Activated CD8-positive, alpha-beta T cell treated with anti-CD3 and anti-CD28 coated beads, Interleukin-2, amount 10 ng/mL, durations not matched to agents 7 days and 5 days (primary cell): ENCODE measurements around the gene FBXO28. TPM values are rescaled to one million over a fixed set of nuclear protein-coding genes. Genes with fewer than 3 reads are reported as not detected.

Experiments used
- ATAC-seq: fragments of 150-1000 bp; cut with Tn5 transposase; one replicate; pipeline ENCODE4 v1.10.0; 2021; ENCODE audit warnings: moderate library complexity
- CTCF ChIA-PET: fragments of 350-600 bp; sonication (Branson Sonifier 250); formaldehyde crosslinking; loops from one replicate; lab custom pipeline; 2021; ENCODE audit warnings: antibody characterized with exemption; lab: Charles Lee
- POLR2A ChIA-PET: fragments of 350-600 bp; sonication (Branson Sonifier 250); formaldehyde crosslinking; loops from one replicate; lab custom pipeline; 2021; ENCODE audit warnings: antibody characterized with exemption; lab: Charles Lee
- DNase-seq: peaks from one replicate; pipeline ENCODE4 v3.0.0-alpha.2; 2020
- H3K27ac Mint-ChIP-seq: one replicate; pipeline ENCODE4 v1.8.0; 2021; ENCODE audit warnings: mild to moderate bottlenecking, mixed read lengths
- H3K27me3 Mint-ChIP-seq: one replicate; pipeline ENCODE4 v1.8.0; 2021; ENCODE audit warnings: low read depth, mixed read lengths
- H3K36me3 Mint-ChIP-seq: one replicate; pipeline ENCODE4 v1.8.0; 2021; ENCODE audit warnings: low read depth, mixed read lengths
- H3K4me1 Mint-ChIP-seq: one replicate; pipeline ENCODE4 v1.8.0; 2021; ENCODE audit warnings: low read depth, mixed read lengths
- H3K4me3 Mint-ChIP-seq: one replicate; pipeline ENCODE4 v1.8.0; 2021; ENCODE audit warnings: mild to moderate bottlenecking, mixed read lengths
- H3K9me3 Mint-ChIP-seq: one replicate; pipeline ENCODE4 v1.8.0; 2022; ENCODE audit warnings: mixed read lengths; ENCODE audit not compliant: insufficient read depth
- total RNA-seq, 2 experiments: library from RNA; stranded (reverse); gene quantifications; one replicate each; pipeline ENCODE4 v1.2.3, GENCODE V29; 2021

The FBXO28 gene
- total RNA-seq, 2 experiments from 2014 or later = 26.4 to 28.4 TPM

DNA sequence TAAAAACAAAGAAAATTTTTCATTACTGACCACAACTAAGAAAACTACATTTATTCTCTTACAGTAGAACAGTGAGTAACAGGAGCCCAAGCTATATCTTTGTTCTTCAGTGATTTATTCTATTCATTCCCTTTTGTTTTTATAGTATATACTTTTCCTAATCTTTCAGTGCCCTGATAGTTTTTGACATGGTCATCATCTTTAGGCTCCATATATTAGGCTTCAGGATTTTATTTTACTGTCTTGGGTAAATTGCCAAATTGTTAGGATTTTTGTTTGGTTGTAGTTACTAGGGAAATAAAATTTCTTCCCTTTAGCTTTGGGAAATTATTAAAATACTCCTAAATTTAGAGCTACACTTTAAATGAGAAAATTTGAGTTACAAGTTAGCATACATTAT lies 10.3 kb downstream of the FBXO28 start:
- ChIA-PET CTCF (interaction anchor here (1.0 to 1.8 kb wide), 2 partner anchors 8 to 28 kb away, joined by 4 to 7 read pairs; no protein-coding TSS in a partner anchor), POLR2A (no interaction called here)
- peaks cover 15% of the 10 kb centered on the region for H3K4me1 Mint-ChIP-seq
- H3K27ac Mint-ChIP-seq = no peak overlapping the region
- no peaks in the 10 kb centered on the region for H3K9me3 Mint-ChIP-seq
- DNase-seq (no peak), ATAC-seq (no peak)
- H3K4me3 Mint-ChIP-seq = no peak overlapping the region
- no peaks in the 10 kb centered on the region for H3K27me3 Mint-ChIP-seq
- peaks cover 24% of the 10 kb centered on the region for H3K36me3 Mint-ChIP-seq

- Mint-ChIP-seq H3K27me3 (no peaks in the 10 kb centered on the region), H3K4me3 (no peak overlapping the region), H3K27ac (no peak overlapping the region), H3K9me3 (no peaks in the 10 kb centered on the region), H3K4me1 (peaks cover 3% of the 10 kb centered on the region), H3K36me3 (peaks cover 40% of the 10 kb centered on the region)
- ChIA-PET POLR2A (no interaction called here), CTCF (interaction anchor here (0.9 to 2.5 kb wide), 2 partner anchors 12 to 25 kb away, joined by 4 to 11 read pairs; no protein-coding TSS in a partner anchor)
- ATAC-seq = no peak
- no peak for DNase-seq
These were observed 14.3 kb downstream of the FBXO28 start for GRCh38 chr1:224127925-224128819.

DNA sequence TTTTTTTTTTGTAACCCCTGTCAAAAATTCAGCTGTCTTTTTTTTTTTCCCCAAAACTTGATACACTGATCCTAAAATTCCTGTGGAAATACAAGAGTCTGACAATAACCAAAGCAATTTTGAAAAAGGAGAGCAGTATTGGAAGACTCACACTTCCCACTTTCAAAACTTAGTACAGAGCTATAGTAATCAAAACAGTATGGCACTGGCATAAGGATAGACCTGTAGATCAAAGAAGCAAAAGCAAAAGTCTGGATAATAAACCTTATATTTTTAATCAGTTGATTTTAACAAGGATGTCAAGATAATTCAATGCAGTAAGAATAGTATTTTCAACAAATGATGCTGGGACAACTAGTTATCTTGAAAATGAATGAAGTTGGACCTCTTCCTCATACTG lies 17.3 kb downstream of the FBXO28 start:
- no peak overlapping the region for H3K27ac Mint-ChIP-seq
- ChIA-PET POLR2A (no interaction called here), CTCF (interaction anchor here (0.7 kb wide), 1 partner anchor 15 kb away, joined by 3 read pairs; no protein-coding TSS in a partner anchor)
- no peak for ATAC-seq
- peaks cover 3% of the 10 kb centered on the region for H3K4me1 Mint-ChIP-seq
- no peak for DNase-seq
- H3K4me3 Mint-ChIP-seq = no peak overlapping the region
- no peaks in the 10 kb centered on the region for H3K27me3 Mint-ChIP-seq
- H3K36me3 Mint-ChIP-seq = peaks cover 44% of the 10 kb centered on the region
- H3K9me3 Mint-ChIP-seq = no peaks in the 10 kb centered on the region

GRCh38 chr1:224132901-224133300 lies 19.0 kb downstream of the FBXO28 start:
- Mint-ChIP-seq H3K4me3 (no peak overlapping the region), H3K9me3 (no peaks in the 10 kb centered on the region), H3K36me3 (peaks cover 44% of the 10 kb centered on the region), H3K27ac (no peak overlapping the region), H3K27me3 (no peaks in the 10 kb centered on the region), H3K4me1 (no peaks in the 10 kb centered on the region)
- ChIA-PET POLR2A (no interaction called here), CTCF (no interaction called here)
- no peak for DNase-seq
- ATAC-seq = no peak

GRCh38 chr1:224133741-224134299 lies 19.9 kb downstream of the FBXO28 start:
- no peak overlapping the region for H3K4me3 Mint-ChIP-seq
- H3K27ac Mint-ChIP-seq = no peak overlapping the region
- ATAC-seq = no peak
- ChIA-PET CTCF (no interaction called here), POLR2A (interaction anchor here (0.5 kb wide), 1 partner anchor 207 kb away, joined by 3 read pairs; no protein-coding TSS in a partner anchor)
- no peaks in the 10 kb centered on the region for H3K9me3 Mint-ChIP-seq
- H3K36me3 Mint-ChIP-seq = peaks cover 45% of the 10 kb centered on the region
- DNase-seq = no peak
- H3K4me1 Mint-ChIP-seq = no peaks in the 10 kb centered on the region
- H3K27me3 Mint-ChIP-seq = no peaks in the 10 kb centered on the region

GRCh38 chr1:224137518-224137917 lies 23.6 kb downstream of the FBXO28 start:
- Mint-ChIP-seq H3K4me3 (no peak overlapping the region), H3K9me3 (no peaks in the 10 kb centered on the region), H3K4me1 (no peaks in the 10 kb centered on the region), H3K36me3 (peaks cover 40% of the 10 kb centered on the region), H3K27ac (no peak overlapping the region), H3K27me3 (no peaks in the 10 kb centered on the region)
- ChIA-PET CTCF (no interaction called here), POLR2A (interaction anchor here (0.8 kb wide), 1 partner anchor 196 kb away, joined by 4 read pairs; no protein-coding TSS in a partner anchor)
- DNase-seq (no peak), ATAC-seq (no peak)

DNA sequence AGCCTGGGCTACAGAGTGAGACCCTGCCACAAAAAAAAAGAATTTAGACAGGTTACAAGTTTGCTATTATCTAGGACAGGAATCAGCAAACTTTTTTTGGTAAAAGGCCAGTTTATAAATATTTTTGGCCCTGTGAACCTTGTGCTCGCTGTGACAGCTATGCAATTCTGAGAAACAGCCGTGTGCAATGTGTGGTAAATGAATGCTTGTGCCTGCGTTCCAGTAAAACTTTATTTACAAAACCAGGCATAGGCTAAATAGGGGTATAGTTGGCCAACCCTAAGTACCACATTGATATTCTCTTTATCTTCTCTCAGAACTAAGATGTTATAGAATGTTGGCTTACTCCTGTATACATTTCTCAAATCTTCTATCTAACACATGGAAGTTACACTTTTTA lies 24.3 kb downstream of the FBXO28 start:
- Mint-ChIP-seq H3K9me3 (no peaks in the 10 kb centered on the region), H3K36me3 (peaks cover 36% of the 10 kb centered on the region), H3K4me3 (no peak overlapping the region), H3K4me1 (no peaks in the 10 kb centered on the region), H3K27ac (no peak overlapping the region), H3K27me3 (no peaks in the 10 kb centered on the region)
- no peak for DNase-seq
- ChIA-PET CTCF (no interaction called here), POLR2A (interaction anchor here (0.8 kb wide), 1 partner anchor 196 kb away, joined by 4 read pairs; no protein-coding TSS in a partner anchor)
- ATAC-seq = no peak

DNA sequence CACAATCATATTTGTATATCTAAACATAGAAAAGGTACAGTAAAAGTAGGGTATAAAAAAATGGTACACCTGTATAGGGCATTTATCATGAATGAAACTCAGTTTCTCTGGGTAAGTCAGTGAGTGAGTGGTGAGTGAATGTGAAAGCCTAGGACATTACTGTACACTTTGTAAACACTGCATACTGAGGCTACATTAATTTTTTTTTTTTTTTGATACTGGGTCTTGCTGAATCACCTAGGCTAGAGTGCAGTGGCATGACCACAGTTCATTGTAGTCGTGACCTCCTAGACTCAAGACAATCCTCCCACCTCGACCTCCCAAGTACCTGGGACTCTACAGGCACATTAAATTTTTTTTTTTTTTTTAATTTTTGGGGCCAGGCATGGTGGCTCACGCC lies 27.8 kb downstream of the FBXO28 start:
- no peak overlapping the region for H3K27ac Mint-ChIP-seq
- H3K9me3 Mint-ChIP-seq = no peaks in the 10 kb centered on the region
- no peak for DNase-seq
- POLR2A ChIA-PET = no interaction called here
- H3K27me3 Mint-ChIP-seq = no peaks in the 10 kb centered on the region
- CTCF ChIA-PET = interaction anchor here (0.7 to 1.5 kb wide), 2 partner anchors 9 to 14 kb away, joined by 3 read pairs; no protein-coding TSS in a partner anchor
- H3K36me3 Mint-ChIP-seq = peaks cover 31% of the 10 kb centered on the region
- H3K4me1 Mint-ChIP-seq = no peaks in the 10 kb centered on the region
- ATAC-seq = no peak
- no peak overlapping the region for H3K4me3 Mint-ChIP-seq

DNA sequence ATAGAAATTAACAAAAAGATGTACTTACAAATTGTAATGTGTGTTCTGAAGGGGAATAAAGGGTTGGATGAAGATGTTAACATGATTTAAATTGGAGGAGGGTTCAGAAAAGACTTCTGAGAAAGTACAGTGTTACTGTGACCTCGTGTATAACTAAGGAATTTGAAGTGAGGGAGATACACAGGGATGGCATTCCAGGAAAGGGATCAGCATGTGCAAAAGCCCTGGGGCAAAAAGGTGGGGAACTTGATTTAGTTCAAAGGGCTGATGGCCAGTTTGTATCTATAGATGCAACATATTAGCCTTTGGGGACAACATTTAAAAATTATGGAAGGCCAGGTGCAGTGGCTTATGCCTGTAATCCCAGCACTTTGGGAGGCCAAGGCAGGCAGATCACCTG lies 35.8 kb downstream of the FBXO28 start:
- DNase-seq (no peak), ATAC-seq (no peak)
- Mint-ChIP-seq H3K4me1 (peaks cover 15% of the 10 kb centered on the region), H3K27me3 (no peaks in the 10 kb centered on the region), H3K4me3 (no peak overlapping the region), H3K36me3 (peaks cover 18% of the 10 kb centered on the region), H3K27ac (peak overlapping the region; percentile 5), H3K9me3 (no peaks in the 10 kb centered on the region)
- POLR2A ChIA-PET = no interaction called here
- CTCF ChIA-PET = no interaction called here

- POLR2A ChIA-PET = no interaction called here
- Mint-ChIP-seq H3K4me3 (no peak overlapping the region), H3K27ac (peak overlapping the region; percentile 23), H3K36me3 (peaks cover 25% of the 10 kb centered on the region), H3K9me3 (no peaks in the 10 kb centered on the region), H3K27me3 (no peaks in the 10 kb centered on the region), H3K4me1 (peaks cover 15% of the 10 kb centered on the region)
- DNase-seq = no peak
- CTCF ChIA-PET = interaction anchor here (1.0 to 4.6 kb wide), 4 partner anchors 18 to 183 kb away, joined by 3 to 24 read pairs (median 4); no protein-coding TSS in a partner anchor
- ATAC-seq = peak; percentile 69
These were observed 37.2 kb downstream of the FBXO28 start for GRCh38 chr1:224151117-224151516.

GRCh38 chr1:224157316-224157715 lies 43.4 kb downstream of the FBXO28 start:
- ChIA-PET CTCF (interaction anchor here (3.2 kb wide), 1 partner anchor 12 kb away, joined by 14 read pairs; no protein-coding TSS in a partner anchor), POLR2A (interaction anchor here (0.6 kb wide), 1 partner anchor 26 kb away, joined by 3 read pairs; the partner anchor contains the start of gene DEGS1)
- H3K27ac Mint-ChIP-seq = no peak overlapping the region
- no peaks in the 10 kb centered on the region for H3K4me1 Mint-ChIP-seq
- no peaks in the 10 kb centered on the region for H3K27me3 Mint-ChIP-seq
- H3K4me3 Mint-ChIP-seq = no peak overlapping the region
- peaks cover 42% of the 10 kb centered on the region for H3K36me3 Mint-ChIP-seq
- DNase-seq (no peak), ATAC-seq (no peak)
- H3K9me3 Mint-ChIP-seq = no peaks in the 10 kb centered on the region
